T-helper 1 cell (primary cell): Measurements from ENCODE around the gene SULT2B1.

ENCODE experiments used
- DNase-seq, 5 donors: peaks; one replicate each; pipeline ENCODE4 v3.0.0-alpha.2; 2012 to 2020

SULT2B1 gene

GRCh38 chr19:48603850-48604249, 51.9 kb downstream of the SULT2B1 start:
- DNase-seq, result no peak

- DNase-seq, result no peak
Observed at GRCh38 chr19:48606463-48607358, 54.7 kb downstream of the SULT2B1 start, which contains the start of gene SPACA4. Gene SPACA4, plus strand, starts transcription at chr19:48606742. Its CDS starts 237 bp downstream, at chr19:48606979.

- DNase-seq, result no peak
Observed at GRCh38 chr19:48607359-48607755, 55.4 kb downstream of the SULT2B1 start.

- DNase-seq, result peak in 3 of 5 donors; percentile 26 to 49 (median 34)
Observed at GRCh38 chr19:48608798-48609263, 56.9 kb downstream of the SULT2B1 start.

- DNase-seq, result no peak
Observed at GRCh38 chr19:48609571-48610108, 57.7 kb downstream of the SULT2B1 start.

GRCh38 chr19:48611872-48612271, 59.9 kb downstream of the SULT2B1 start:
- no peak for DNase-seq

- DNase-seq, result no peak
Observed at GRCh38 chr19:48613024-48613851, 61.3 kb downstream of the SULT2B1 start.

- DNase-seq, result no peak
Observed at GRCh38 chr19:48613852-48614435, 62.0 kb downstream of the SULT2B1 start.

- DNase-seq, result no peak
Observed at GRCh38 chr19:48614436-48615230, 62.7 kb downstream of the SULT2B1 start, which contains the start of gene FAM83E. Gene FAM83E, minus strand, starts transcription at chr19:48615076. Its CDS starts 1,704 bp downstream, at chr19:48613372.

- DNase-seq, result no peak
Observed at GRCh38 chr19:48615231-48616040, 63.5 kb downstream of the SULT2B1 start.

- DNase-seq, result no peak
Observed at GRCh38 chr19:48616041-48616436, 64.1 kb downstream of the SULT2B1 start.

- DNase-seq, result no peak
Observed at GRCh38 chr19:48616491-48617056, 64.6 kb downstream of the SULT2B1 start.

GRCh38 chr19:48617146-48617937, 65.4 kb downstream of the SULT2B1 start:
- no peak for DNase-seq

- DNase-seq, result no peak
Observed at GRCh38 chr19:48618278-48618915, 66.4 kb downstream of the SULT2B1 start.

- DNase-seq, result peak; percentile 83 to 99 (median 89)
Observed at GRCh38 chr19:48618916-48619691, 67.1 kb downstream of the SULT2B1 start, which contains the start of the genes RPL18 and SPHK2. Gene RPL18, minus strand, starts transcription at chr19:48619178. Its CDS starts 35 bp downstream, at chr19:48619143. Gene SPHK2, plus strand, starts transcription at chr19:48619506. Its CDS starts 1,009 bp downstream, at chr19:48620515.

- no peak for DNase-seq
Observed at GRCh38 chr19:48619692-48620585, 68.0 kb downstream of the SULT2B1 start.

- DNase-seq, result no peak
Observed at GRCh38 chr19:48623556-48624066, 71.6 kb downstream of the SULT2B1 start.
